Stimulated activated CD4-positive, alpha-beta T cell treated with anti-CD3 and anti-CD28 coated beads, TNF-alpha, amount 100 ng/mL, for 24 hours (primary cell): ENCODE data around the gene AREL1.

Experiments
- DNase-seq, 3 experiments: peaks; one replicate each; pipeline ENCODE4 v3.0.0-alpha.2; 2020; ENCODE audit warnings: low read depth in 3 of 3

AREL1 gene

DNA sequence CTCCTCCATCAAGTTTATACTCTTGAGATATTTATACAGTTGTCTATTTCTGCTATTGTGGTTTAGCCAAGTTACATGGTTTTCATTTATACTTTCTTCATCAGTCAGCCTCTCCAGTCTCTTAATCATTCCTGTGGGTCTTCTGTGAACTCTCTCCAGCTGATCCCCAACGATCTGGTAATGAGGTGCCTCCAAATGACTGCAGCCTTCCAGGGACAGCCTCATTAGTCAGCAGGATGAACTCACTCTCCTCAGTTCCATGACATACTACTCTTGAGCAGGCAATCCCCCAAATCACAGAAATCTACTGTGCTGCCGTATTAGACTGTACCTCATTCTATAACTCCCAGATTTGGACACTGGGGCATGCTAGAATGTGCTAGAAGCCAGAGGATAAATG lies 15.3 kb downstream of the AREL1 start:
- DNase-seq, result no peak

DNA sequence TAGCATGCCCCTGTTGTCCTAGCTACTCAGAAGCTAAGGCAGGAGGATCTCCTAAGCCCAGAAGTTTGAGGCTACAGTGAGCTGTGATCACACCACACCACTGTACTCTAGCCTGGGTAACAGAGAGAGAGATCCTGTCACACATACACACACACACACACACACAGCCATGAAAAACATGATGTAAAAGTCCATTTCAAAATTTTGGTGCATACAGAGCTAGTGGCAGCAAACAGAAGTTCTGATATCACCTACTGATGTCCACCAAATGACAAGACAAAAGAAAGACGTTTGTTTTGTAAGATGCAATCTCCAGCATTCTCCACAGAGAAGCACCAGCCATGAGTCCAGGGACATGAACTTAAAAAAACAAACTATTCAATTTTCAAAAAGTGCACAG lies 15.9 kb downstream of the AREL1 start:
- DNase-seq, result no peak

DNA sequence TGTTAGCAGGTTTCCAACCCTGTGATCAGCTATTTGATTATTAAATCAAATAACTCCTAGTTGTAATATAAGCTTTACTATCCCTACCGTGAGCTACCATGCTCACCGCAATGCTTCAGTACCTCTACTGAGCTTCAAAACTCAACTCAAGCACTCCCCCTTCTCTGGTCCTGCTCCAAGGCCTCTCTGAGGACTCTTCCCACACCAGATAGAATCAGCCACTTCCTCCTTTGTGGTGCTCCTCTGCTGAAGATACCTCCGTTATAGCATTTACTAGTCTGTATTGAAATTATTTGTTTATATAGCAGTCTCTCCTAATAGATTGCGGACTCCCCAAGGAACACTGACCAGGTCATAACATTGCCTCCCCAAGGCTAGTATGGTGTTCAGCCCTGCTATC lies 17.5 kb downstream of the AREL1 start:
- DNase-seq, result no peak

DNA sequence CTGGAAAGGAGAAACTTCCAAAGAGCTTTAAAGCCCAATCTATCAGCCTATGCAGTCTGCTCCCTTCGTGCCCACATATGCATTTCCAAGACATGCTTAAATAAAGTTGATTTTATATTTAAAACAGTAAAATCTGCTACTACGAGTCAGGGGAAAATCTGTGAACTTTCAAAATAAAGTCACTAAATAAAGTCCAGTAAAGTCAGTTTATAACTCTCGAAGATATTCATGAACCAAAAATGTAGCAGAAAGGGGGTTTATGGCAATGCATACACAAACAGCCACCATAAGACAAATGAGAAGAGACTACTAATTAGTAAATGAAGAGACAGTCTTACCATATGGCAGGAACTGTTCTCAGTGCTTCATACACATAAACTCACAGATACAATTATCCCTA lies 19.7 kb downstream of the AREL1 start:
- no peak for DNase-seq

DNA sequence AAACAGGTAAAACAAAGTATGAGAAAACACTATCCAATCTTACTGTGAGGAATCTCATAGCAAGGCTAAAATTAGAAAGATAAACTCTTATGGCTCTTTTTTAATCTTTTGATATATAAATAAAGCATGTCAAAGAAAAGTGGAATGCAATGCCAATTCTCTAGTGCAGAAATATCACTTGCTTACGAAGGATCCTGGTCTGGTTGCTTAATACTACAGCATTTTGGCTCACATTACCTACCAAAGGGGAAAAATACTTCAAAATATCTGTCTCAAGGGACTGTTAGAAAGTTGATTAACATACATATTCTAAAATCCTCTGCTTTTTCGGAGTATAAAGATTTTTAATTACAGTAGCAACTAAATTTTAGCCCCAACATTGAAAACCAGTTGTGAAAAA lies 21.4 kb downstream of the AREL1 start:
- no peak for DNase-seq

DNA sequence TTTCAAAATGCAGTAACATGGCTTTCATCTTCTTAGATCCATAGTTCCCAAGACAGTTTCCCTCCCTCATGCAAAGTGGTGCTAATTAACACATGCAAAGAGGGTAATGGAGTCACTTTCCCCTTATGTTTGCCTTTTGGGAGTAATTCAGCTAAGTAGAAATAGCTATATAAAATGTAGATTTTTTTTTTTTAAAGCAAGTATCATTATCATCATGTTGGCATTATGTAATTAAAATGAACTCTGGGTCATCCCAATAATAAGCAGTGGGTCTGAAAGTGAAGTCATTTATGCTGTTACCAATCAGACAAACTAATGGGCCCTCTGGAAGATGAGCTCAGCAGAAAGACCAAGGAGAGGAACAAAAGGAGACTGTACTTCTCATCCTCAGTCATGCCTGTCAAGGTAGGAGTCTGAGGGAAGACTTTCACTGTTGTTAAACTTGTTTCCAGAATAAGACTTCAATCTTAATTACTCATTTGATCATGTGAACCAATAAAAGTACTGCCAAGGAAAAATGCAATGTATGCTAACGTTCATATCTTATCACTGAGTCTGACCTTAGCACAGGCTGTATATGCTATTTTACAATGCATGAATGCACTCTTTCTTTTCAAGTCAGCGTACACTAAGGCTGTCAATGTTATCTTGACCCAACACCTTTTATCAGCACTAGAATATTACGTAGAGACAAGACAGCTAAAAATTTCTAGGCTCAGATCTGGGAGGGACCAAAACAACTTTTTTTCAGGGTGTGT lies 26.8 kb downstream of the AREL1 start:
- no peak for DNase-seq

DNA sequence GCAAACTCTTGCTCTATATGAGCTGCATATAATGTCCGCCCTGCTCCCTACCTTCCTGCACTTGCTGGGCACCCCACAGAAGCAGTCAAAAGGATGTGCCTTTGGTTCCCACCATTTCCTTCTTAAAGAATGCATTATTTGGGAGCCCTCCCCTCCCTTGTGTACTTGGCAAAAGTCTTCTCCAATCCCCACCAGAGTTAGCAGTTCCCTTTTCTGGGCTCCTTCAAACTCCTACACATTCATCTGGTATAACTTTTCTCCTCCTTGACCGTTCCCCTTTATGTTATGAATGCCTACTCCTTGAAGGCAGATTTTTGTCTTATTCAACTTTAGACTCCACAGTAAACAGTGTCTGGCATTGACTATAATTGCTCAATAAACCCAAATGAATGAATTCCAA lies 27.8 kb downstream of the AREL1 start:
- no peak for DNase-seq

DNA sequence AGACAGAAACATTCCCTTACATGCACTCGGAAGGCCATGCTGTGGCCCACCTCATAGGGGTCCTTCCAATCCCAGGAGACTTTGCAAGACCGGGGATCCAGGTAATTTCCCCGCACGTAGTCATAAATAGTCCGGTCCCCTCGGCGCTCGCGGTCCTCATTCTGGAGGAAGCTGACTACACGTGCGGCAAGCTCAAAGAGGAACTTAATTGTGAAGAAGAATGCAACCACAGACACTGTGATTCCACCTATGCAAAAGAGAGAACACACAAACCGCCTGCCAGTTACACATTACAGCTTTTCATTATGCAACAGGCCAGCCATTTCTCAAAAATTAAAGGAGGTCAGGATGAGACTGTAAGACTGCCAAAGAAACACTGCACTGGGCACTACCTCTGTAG lies 28.4 kb downstream of the AREL1 start:
- DNase-seq, result no peak

DNA sequence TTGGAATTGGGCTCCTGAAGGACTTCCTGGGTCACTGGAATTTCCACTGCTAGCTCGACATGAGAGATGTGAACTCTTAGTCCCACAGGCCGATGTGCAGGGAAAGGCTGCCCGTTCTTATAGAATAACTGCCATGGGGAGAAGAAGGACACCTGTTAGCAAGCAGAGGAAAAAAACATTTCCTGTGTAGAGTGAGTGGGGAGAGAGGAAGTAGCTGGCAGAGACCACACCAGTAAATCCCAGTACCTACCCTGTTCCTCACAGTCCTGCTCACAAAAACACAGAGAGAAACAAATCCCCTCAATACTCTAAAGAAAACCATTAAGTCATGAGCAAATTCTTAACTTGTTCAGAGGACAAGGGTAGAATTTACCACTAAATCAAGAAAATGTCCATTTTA lies 29.5 kb downstream of the AREL1 start:
- DNase-seq, result no peak

DNA sequence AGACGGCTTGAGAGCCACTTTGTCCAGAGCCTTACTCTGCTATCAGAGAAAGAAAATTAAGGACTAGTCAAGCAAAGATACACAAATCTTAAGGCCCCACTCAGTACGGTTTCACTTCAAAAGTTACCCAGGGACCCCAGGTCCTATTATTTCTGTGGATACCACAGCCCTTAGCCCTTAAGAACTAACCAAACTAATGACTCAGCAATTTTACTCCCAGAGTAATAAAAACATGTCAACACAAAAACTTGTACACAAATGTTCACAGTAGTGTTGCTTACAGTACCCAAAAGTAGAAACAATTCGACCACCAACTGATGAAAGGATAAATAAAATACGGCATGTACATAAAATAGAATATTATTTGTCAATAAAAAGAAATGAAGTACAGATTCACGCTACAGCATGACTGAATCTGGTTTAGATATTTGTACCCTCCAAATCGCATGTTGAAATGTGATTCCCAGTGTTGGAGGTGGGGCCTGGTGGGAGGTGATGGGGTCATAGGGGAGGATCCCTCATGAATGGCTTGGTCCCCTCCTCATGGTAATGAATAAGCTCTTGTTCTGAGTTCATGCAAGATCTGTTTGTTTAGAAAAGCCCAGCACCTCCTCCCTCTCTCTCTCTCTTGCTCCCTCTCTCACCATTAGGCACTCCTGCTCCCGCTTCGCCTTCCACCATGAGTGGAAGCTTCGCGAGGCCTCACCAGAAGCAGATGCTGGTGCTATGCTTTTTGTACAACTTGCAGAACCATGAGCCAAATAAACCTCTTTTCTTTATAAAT lies 30.5 kb downstream of the AREL1 start:
- no peak for DNase-seq

DNA sequence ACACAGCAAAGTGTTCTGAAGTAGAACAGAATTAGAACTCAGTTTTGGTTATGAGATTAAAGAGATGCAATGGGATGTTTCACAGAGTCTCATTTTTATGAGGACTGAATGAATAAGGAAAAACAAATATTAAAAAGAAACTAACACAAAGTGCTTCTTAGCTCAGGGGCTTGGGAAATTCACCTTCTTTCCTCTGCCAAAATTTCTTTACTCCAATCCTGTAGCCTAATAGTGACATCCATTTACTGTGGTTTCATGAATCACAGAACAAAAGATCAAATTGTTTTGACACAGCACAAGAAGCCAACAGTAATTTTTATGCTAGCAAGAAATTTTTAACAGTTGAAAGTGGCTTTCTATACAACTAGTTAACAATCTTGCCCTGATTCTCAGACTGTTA lies 37.7 kb downstream of the AREL1 start:
- DNase-seq, result no peak

DNA sequence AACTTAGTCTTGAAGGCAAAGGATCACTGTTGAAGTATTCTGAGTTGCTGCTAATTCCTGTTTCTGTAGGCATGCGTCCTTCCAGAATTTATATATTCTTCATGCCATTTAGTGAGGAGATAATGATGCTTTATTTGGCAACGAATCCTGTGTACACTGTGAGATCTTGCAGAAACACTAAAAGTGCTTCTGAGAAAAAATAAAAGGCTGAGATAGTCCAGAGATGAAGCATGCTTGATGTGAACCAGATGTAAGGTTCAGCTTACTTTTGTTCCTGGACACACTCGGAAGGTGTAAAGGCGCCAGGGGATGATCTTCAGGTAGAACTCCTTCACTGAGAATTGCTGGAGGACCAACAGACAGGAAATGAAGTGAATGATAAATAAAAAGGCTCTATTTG lies 39.1 kb downstream of the AREL1 start:
- no peak for DNase-seq

DNA sequence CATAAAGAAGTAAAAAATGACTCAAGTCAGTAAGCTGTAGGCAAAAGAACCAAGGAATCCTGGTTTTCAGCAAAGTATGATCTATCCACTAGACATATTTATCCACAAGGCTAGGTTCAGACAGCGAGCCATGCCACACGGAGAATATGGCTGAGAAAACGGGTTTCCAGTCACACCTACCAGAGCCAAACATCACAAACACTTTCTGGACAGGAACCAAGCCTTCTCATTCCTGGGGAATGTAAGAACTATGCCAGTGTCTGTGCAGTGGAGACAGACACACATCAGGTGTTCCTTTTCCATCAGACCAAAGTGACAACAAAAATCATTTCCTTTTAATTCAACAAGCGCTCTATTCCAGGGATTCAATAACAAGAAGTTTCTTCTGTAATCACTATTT lies 41.1 kb downstream of the AREL1 start:
- no peak for DNase-seq

DNA sequence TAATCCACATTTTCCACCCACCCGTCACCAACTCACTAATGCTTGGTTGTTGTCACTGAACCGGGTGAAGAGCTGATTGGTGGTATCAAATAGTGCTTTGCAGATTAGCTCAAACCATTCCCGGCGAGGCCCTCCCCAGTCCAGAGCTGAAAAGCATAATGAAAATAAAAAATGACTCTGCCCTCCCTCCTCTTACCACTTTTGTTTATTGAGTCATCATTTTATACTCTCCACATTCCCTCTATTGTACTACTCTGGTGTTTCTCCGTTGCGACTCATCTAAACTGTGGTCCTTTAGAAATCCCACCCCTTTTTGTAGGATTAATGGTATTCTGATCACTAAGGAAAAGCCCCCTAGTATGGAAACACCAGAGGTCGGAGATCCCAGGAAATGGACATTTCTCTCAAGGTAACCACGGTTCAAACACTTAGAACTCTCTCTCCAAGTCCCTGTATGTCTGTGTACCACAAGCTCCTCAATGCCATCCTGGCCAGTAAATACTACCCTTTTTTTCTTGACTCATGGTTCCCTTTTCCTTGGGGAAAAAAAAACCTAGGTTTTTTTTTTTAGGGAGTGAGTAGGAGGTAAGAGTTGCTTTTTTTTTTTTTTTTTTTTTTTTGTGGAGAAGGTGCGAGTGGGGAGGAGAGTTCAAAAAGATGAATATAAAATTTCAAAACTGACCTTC lies 42.0 kb downstream of the AREL1 start:
- DNase-seq, result no peak

DNA sequence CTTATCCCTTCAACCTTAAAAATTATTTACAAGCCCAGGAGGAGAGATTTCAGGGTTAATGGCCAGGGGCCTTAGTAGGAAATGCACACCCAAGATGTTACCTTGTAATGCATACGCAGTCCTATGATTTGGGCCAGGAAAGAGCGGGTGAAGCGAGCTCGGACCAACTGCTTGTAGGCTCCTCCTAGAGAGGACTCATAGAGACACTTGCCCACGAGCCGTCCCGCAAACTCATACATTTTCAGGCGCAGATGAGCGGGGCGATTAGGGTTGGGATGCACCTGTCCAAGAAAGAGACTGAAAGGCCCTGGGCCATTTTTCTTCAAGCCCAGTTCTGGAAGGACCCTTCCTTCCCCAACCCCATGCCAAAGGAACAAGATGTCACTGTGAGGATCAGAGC lies 43.0 kb downstream of the AREL1 start:
- DNase-seq, result no peak

DNA sequence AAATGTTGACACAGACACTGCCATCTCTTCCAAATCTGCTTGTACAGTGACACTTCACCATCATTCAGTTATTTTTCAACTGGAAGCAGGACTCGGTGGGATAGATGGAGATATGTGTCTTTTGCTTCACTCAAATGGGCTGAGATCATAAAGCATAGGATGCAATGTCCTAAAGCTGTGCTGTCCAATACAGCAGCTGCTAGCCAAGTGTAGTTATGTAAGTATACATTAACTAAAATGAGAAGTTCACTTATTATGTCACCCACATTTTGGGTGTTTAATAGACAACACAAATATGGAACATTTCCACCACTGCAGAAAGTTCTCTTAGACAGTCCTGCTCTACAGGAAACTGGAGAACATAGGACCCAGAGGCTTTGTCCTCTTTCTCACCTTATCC lies 43.6 kb downstream of the AREL1 start:
- no peak for DNase-seq

DNA sequence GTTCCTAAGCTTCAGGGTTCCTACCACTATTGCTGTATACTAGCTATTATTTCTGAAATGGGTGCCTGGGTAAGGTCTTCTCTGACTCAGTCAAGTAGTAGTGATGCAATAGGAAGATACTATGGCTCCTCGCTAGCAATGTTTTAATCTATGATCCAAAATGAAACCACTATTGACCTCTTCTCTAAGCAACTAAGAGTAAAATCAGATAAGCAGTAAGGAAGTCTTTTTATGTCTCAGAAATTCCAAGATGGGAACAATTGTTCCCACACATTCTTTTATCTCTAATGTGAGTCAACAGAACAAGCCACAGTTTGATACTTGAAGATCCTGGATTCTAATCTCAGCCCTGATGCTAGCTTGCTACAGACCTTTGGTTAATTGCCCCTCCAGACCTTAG lies 45.1 kb downstream of the AREL1 start:
- no peak for DNase-seq

DNA sequence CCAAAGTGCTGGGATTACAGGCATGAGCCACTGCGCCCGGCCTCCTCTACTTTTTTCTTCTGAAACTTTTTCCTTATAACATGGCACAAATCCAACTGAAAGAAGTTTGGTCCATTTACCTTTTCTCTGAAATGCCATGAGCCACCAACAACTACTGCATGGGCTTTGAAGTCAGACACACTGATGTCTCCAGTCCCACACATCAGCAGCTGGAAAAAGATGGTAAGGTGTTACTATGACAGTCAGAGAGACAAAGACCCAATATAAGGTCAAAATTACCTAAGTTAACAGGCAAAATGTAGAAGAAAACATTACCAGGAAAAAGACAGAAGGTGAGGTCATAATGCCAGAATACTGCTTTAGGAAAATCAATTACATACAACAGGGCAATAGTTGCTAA lies 48.2 kb downstream of the AREL1 start:
- no peak for DNase-seq

DNA sequence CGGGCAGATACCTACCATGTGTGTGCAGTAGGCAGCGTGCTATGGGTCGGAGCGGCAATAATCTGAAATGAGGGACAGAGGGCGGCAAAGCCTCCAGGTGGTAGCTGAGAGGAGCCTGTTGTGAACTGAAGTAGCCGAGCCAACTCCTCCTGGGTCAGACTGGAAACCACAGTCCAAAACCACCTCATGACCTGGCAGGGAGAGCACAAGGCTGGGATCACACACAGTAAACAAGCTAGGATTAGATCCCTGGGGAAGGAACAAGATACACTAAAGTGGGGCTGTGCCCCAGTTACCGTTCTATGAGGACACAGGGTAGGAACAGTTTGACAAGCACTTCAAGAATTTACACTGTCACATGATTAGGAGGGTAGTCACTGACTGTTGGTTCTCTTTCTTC lies 49.0 kb downstream of the AREL1 start:
- DNase-seq, result no peak

DNA sequence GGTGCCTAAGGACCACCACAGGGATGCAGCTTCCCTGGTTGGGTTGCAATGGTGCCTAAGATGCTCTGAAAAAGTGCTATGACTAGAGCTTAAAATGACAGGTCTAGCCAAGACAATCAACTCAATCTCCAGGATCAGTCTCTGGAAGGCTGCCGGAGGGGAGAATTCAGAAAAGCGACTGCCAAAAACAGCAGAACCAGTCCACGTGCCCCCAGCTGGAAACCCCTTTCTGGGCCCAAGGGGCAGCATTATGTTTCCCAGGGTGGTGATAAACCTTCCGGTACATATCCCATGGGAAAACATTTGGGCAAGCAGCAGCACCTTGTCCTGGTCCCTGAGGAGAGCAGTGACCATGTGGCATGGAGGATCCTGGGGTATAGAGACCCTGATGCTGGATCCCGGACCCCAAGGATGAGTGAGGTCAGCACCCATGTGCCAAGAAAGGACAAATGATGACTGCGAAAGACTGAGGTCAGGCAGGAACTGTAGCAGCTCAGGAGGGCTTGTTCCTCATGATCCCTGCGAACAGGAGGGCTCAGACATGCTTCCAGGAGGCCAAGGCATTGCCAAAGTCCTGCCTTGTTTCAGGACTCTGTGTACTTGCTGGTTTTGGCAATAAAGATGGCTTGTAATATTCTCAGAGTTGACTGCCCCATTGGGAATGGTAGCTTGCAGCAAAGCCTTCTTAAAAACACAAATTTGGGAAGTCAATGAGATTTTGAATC lies 51.0 kb downstream of the AREL1 start:
- DNase-seq, result no peak

DNA sequence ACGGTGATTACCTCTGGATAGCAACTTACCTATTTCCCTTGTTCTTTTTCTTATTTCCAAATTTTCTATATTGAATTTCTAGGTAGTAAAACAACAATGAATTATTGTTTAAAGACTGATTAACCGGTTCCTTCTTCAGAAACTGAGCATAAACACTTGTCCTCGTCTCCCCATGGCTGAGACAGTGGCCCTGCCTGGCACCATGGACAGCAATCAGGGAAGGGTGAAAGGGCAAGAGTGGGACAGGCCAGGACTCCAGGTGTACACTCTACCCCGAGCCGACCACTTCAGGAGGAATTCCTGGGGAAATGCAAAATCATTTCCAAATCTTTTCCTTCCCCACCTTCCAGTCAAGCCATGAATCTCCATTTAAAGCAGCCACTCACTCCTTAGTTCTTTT lies 52.0 kb downstream of the AREL1 start:
- DNase-seq, result no peak

DNA sequence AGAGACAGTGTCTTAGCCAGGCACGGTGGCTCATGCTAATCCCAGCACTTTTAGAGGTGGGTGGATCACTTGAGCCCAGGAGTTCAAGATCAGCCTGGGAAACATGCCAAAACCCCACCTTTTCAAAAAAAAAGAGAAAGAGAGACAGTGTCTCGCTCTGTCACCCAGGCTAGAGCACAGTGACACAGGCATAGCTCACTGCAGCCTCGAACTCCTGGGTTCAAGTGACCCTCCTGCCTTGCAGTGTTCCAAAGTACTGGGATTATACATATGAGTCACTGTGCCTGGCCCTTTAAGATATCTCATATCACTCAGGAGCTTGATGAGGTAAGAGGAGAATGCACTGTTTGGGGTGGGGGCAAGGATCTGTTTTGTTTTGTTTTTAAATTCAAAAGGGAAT lies 52.7 kb downstream of the AREL1 start:
- no peak for DNase-seq
